ENCODE results near the gene TEKT3.

TEKT3 gene

DNA sequence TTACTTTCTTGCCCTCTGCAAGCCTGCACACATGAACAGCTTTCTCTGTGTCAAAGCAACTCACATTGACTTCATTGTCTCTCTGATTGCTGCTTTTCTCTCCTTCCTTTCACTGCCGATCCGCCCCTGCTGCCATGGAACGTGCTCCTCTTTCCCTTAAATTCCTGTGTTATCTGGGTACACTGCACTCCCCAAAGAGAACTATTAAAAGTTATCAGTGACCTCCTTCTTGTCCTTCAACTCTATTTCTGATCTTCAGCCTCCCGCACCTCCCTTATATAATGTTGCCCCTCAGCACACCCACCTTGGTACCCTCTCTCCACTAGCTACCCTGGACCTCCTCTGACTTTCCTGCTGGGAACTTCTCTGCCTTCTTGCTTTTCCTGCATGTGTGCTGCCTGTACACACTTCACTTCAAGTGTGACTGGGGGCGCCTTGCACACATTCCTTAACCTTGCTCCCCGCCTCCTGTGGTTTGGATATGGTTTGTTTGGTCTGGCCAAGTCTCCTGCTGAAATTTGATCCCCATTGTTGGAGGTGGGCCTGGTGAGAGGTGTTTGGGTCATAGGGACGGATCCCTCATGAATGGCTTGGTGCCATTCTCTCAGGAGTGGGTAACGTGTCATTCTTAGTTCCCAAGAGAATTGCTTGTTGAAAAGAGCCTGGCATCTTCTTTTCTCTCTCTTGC, 49.6 kb downstream of the TEKT3 start:
- no peak for DNase-seq (ENCODE audit: low read depth in 2 of 2)

DNA sequence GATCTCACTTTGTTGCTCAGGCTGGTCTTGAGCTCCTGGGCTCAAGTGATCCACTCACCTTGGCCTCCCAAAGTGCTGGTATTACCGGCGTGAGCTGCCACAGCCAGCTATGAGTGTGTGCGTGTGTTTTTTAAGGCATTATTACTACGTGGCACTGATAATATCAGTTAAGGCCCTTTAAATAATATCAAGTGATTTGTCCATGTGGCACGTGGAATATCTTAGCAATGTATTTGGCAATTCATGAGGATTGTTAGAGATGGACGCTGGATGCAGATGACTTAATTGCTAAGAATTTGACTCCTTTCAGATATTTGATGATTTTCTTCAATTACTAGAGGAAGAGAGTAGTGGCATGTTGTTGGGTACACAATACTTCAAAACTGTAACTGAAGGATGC, 50.8 kb downstream of the TEKT3 start:
- DNase-seq (ENCODE audit: low read depth in 2 of 2), result no peak

DNA sequence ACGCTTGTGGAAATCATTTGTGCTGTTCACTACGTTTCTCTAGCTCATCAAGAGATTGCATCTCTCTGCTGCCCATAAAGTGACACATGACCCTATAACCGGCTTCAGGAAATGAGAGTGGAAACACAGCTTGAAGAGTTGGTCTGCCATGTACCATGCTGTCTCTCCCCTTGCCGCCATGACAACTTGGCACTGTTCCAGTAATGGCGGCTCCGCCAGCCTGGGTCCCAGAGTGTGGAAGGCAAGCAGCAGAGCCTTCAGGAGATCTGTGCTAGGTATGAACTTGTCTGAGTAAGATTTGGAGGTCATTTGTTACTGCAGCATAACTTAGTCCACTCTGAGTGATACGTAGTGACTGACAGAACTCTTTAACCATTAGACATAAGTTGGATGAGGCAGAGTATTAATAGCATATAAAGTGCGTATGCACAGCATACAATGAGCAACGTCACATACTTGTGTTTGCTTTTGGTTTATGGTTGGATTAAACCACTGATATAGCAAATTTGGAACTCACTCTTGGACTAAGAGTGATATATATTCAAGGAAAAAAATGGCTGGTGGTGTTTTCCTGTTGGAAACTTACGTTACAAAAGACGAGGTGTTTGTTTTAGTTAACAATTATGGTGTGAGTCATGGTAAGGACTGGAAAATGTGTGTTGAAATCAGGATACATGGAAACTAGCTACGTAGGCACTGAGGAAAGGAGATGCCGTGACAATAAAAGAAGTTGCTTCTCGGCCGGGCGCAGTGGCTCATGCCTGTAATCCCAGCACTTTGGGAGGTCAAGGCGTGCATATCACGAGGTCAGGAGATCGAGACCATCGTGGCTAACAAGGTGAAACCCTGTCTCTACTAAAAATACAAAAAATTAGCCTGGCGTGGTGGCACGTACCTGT, 51.9 kb downstream of the TEKT3 start:
- no peak for DNase-seq (ENCODE audit: low read depth in 2 of 2)

DNA sequence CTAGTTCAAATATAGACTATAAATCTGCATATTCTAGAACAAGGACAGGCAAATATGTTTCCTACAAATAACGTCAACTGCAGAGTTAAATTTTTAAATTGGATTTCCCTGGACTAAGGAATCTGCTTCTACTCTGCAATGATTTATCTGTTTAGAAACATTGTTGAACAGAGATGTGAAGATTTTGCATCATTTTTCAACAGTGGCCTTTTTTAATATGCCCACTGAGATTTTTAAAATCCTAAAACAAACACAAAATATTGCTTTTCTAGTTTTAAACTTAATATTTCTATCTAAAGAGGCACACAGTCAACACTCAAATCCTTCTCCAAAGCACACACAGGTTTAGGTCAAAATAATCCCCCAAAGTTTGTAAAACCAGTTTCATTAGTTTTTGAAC, 52.5 kb downstream of the TEKT3 start:
- DNase-seq (ENCODE audit: low read depth in 2 of 2), result no peak

DNA sequence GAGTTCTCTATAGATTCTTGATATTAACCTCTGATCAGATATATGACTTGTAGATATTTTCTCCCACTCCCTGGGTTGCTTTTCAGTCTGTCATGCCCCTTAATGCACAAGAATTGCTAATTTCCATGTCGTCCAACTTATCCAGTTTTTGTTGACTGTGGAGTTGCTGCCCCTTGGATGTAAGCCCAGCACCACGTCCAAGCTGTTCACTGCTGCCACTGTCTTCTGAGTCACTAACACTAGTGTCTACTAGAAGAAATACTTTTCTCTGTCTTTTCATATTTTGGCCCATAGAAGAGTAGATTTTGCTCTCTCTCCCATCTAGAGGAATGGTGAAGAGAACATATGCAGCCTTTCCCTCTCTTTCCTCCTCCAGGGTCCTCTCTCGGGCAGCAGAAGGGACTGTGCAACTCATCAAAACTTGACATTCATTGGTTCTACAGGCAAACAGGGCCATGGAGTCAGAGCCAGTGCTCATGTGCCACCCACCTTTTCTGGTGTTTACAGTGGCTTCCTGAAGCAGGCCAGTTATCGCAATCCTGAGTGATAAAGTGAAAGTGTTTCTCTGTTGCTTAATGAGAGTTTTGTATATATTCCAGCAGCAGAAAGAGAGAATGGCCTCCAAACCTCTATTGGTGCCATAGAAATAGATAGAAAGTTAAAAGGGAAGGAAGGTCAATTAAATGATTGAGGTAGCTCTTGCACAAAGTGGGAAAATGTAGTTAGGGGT, 53.7 kb downstream of the TEKT3 start:
- no peak for DNase-seq (ENCODE audit: low read depth in 2 of 2)

DNA sequence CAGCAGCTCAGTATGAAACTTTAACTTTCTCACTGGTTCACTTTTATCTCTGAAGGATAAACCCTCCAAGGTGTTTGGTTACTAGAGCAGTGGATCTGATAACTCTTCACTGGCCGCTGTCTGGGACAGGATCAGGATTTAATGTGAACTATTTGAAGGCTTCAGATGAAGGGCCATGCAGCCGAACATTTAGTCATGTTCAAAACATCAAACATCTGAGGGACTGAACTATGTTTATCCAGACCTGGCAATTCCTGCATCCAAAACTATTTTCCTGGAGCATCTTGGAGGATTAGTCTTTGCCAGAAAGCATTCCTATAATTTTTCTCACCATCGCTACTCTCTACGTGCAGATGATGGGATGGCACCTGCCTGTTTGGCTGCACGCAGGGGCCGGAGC, 55.9 kb downstream of the TEKT3 start:
- DNase-seq (ENCODE audit: low read depth in 2 of 2), result no peak

DNA sequence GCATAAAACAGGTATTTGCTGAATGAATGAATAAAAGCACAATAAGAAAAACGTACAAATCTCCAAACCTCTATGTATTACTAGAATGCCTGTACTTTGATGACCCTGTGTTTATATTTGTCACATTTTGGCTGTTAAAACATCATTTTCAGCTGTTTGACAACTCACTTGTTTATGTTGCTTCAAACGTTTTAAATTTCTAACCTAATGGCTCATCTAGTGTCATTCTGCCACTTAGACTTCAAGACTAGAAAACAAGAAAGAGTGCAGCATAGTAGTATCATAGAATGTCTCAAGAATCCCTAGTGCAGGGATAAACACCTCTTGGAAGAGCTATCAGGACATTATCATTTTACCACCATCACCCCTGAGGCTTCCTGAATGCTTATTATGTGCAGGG, 56.9 kb downstream of the TEKT3 start:
- no peak for DNase-seq (ENCODE audit: low read depth in 2 of 2)

DNA sequence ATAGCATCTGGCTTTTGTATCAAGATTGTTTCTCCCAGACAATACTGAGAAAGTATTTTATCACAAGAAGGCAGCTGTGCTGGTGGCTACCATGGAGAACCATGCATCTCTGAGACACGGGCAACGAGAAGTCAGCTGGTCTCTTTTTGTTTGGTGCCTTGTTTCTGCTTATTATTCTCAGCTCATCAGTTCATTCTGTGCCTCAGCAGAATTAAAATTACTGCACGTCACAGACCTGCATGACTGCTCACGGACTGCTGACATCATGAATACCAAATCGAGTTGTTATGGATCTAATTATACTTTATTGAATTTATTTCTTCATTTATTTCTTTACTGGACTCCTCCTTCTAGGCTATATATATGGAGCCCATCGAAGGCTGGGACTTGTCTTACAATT, 57.3 kb downstream of the TEKT3 start:
- no peak for DNase-seq (ENCODE audit: low read depth in 2 of 2)

DNA sequence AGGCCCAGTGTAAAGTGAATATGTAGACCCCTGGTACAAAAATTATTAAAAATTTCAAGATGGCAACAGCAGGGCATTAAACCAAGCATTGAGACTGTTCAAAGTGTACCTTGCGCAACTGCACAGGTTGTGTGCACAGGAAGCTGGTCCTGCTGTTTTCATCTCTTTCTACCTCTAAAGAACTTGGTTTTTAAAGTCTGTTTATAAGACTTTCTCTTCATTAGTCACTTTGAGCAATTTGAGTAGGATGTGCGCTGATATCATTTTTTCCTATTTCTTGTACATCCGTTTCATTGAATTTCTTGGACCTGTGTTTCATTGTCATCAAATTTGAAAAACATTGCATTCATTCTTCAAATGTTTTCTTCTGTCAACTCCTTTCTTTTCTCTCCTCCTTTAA, 59.5 kb downstream of the TEKT3 start:
- DNase-seq (ENCODE audit: low read depth in 2 of 2), result no peak

DNA sequence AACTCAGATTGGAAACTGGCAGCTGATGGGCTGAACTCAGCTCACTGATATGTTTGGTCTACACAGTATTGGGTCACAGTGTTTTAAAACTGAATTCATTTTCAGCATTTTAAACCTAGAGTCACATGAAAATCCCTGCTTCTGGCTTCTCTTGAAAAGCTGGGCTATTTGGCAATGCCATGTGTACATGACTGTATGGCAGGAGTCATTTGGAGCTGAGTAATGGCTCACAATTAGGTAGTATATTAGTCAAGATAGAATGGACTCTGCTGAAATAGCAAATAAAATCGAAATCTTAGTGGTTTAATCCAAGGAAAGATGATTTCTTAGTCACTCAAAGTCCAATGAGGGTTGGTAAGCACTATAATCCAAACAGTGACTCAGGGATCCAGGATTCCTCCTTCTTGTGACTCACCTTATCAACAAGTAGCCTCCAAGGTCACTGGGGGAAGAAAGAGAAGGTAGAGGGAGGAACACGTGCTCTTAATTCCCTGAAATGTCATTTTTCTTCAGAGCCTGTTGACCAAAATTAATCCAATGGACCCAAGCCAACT, 62.4 kb downstream of the TEKT3 start:
- no peak for DNase-seq (ENCODE audit: low read depth in 2 of 2)

DNA sequence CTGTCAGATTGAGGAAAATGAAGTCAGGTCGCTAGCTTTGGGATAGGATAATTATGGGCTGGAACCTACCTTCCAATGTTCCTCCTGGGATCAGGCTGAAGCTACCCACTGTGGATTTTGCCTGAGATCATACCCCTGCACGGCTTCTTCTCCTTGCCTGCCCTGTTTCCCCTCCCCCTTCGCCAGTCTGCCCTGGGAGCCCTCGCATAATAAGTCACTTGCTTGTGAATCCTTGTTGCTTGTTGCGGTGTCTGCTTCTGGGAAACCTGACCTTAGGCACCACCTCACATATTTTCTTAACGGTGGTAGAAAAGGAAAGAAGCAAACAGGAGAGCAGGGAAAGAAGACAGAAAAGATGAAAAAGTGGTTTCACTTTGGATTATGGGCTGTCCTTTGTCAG, 63.0 kb downstream of the TEKT3 start:
- DNase-seq (ENCODE audit: low read depth in 2 of 2), result no peak

DNA sequence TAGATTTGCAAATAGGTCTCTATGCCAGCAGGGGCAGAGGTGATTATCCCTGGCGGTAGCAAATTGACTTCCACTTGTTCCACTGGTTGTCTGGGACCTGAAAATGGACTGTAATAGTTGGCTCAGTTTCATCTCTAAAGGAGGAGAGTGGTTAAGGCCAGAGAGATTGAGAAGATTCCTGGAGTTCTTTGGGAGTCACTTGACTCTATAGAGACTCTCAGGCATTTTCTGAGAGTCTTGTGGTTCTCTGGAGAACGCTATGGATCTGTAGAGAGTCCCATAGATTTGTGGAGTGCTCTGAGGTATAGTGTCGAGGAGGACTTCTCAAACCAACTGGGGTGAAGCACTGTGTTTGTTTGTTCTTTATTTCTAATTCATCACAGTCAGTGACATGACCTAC, 67.4 kb downstream of the TEKT3 start:
- DNase-seq (ENCODE audit: low read depth in 2 of 2), result no peak

DNA sequence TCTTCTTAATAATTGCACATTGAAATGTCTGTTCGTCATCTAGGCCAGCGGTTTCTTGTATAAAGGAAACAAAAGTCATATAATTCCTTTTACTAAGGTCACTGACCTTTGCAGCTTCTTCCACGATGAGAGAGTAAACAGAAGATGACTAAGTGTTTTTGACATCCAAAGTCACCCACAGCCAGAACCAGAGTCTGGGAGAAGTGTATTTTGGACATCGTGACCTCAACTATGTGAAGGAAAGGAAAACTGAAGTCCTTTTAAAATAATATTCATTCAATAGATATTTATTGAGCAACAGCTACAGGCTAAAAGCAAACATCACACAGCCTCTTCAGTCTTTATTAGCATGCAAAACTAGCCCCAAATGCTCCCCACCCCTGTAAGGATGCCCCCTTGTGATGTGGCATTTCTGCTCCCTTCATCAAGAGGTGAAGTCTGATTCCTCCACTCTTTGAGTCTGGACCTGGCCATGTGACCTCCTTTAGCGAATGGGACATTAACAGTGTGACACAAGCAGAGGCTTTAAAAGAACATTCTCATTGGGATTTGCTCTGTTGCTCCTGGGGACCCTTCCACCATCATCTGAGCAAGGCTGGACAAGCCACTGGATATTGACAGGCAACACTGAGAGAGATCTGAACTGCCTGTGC, 68.1 kb downstream of the TEKT3 start:
- DNase-seq (ENCODE audit: low read depth in 2 of 2), result no peak

DNA sequence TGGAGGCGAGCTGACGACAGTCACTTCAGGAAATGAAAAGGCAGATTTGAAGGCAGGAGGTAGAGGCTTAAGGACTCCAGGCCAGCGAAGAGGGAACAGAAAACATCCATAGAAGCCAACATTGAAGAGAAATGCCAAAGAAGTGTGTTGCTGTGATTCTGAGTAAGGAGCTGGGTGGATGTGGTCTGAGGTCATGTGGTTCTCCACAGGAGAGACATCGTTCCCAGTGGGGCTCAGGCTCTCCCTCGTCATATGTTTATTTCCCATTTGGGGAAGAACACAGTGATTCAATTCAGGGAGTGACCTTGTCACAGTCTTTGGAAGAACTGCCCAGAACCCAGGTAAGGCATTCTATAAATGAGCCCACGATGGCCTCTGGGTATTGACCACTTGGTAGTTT, 69.7 kb downstream of the TEKT3 start:
- no peak for DNase-seq (ENCODE audit: low read depth in 2 of 2)

DNA sequence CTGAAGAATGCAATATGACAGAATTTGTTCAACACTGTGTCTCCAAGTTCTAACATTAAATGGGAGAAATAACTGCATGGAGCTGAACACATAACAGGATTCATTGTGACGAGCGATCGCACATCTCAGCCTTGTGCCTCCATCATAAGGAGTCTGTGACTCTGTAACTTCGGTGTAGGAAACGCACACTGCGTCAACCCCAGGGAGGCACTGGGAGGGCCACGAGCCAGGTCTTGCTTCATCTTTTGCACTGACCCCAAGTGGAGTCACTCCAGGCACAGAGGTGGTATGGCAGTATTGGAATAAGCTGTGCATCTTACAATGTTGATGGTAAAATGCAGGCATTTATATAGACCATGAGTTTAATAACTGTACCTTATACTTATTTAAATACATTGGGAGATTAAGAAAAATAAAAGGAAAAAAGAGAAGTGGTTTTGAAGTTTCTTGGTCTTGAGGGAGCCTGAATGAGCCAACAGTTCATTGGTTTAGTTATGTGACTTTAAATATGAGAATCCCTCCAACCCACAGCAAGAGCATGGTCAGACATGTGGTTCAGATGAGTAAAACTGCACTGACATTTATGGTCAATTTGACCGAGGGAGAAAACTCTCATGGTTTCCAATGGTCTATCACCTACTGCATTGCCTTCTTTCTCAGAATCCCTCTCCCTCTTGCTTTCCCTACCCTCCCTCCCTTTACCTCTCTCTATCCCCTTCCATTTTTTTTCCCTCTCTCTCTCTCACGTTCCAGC, 70.6 kb downstream of the TEKT3 start:
- DNase-seq (ENCODE audit: low read depth in 2 of 2), result no peak

DNA sequence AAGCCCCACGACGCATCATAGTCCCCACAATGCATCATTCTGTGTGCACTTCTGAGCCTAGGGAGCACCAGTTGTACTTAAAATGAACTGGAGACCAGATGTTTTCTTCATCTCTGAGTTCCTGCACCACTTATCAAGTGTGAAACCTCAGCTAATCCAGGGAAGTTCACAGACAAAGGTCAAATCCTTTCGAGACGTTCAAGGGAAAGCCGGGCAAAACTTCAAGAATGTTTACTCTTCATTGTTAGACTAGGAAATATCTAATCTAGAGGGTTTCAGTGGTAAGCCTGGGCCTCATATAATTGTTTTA, 71.7 kb downstream of the TEKT3 start:
- no peak for DNase-seq (ENCODE audit: low read depth in 2 of 2)

DNA sequence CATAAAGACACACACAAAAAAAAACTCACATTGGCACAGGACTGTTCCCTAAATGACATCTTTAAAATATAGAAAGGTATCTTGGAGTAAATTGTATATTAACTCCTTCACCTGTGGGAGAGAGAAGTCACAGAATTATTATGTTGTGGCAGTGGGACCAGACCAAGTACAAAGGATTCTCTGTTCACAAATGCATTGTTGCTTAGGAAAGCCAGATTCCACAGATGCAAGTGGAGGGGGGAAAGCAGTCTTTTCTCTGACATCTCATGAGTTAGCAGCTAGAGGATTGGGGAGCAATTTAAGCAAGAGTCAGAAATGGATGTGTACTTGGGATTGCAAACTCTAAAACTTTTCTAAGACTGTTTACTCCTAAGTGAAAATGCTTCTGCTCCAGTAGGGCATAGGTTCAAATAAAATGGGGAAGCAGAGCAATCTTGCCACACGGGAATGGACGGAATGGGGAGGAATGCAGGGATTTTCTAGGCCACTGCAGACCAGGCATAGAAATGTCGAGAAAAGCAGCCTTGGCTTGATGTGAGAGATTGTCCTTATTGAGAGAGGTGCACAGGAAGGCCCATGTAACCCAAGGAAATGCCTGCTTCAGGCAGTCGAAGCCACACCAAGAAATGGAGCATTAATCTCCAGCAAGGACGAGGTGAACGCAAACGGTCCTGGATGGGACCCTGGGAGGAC, 72.2 kb downstream of the TEKT3 start:
- no peak for DNase-seq (ENCODE audit: low read depth in 2 of 2)

DNA sequence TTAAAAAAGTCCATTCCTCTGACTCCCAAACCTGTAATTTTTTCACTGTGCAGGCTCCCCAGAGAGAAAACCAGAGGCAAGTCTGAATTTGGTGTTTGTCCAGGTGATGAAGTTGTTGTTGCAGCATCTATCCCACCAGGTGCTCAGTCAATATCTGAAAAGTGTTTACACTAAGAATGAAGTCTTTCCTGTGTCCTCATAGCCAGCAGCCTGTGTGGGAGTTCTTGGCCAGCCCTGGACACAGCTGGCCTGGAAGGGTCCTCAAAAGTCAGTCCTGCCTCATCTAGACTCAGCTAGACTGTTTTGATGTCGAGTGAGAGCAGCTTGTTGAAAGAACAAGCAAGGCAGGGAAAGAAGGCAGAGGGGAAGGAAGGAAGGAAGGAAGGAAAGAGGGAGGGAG, 72.9 kb downstream of the TEKT3 start:
- DNase-seq (ENCODE audit: low read depth in 2 of 2), result no peak

DNA sequence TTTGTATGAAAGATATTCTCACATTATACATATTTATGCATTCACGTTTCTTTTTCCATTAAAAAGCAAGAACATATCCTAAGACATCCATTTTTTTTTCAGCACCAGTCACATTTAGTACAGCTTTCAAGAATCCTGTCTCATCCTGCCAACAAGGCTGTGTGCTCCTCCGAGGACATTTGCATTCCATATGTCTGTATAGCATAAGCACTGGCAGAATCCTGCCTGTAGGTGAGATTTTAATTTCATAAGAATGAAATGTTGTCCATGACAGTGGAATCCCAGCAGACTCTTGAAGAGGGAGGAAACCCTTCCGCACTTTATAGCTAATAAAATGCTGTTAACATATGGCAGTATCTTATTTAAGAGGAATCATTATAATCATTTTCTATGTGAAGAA, 73.4 kb downstream of the TEKT3 start:
- no peak for DNase-seq (ENCODE audit: low read depth in 2 of 2)

DNA sequence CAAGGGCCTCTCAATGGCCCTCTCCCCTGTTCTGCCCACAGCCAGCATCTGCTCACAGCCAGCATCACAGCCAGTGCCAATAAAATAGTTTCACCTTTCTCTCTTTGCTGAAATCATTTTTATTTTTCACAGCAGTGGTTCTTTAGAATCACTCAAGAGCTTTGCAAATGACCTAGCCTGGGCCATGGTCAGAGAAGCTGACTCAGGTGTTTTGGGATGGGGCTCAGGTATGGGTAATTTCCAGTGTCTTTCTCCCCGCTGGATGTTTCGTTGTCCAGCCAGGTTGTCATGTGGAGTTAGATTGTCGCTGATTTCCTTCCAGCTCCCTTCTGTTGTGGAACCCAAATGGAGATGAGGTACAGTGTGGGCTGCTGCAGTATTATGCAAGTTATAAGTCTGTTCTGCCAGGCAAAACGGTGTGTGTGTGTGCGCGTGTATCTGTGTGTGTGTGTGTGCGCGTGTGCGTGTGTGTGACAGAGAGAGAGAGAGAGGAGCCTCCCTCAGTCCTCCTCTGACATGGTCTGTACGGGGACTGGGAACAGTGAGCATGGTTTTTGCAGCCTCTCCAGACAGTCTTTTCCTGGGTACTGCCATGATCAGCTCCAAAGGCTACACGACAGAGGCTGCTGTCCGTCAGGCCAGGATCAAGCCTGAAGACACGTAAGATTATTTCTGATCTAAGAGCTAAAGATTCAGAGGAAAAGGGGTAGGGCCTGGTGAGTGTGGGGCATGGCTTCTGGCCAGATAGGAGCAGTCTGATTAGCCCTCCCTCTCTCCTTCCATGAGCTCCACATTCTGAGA, 74.9 kb downstream of the TEKT3 start:
- no peak for DNase-seq (ENCODE audit: low read depth in 2 of 2)

Measured in stimulated activated CD8-positive, alpha-beta memory T cell treated with anti-CD3 and anti-CD28 coated beads, Interleukin-7, amount 100 ng/mL, for 1 hour (primary cell).